ENCODE results near the gene P4HA2. TPM values are rescaled to one million over a fixed set of nuclear protein-coding genes. Genes with fewer than 3 reads are reported as not detected.

The P4HA2 gene
- total and polyA plus RNA-seq, 2 of the 8 experiments (the other 6 are each of a cell fraction or from before 2014, with no cell fraction given) = 7.4 to 9.3 TPM

GRCh38 chr5:132253452-132254320, 26.0 kb upstream of the P4HA2 start:
- Histone ChIP-seq H3K4ac (replicated peaks; ENCODE audit: insufficient read length, low read depth, low read length) (no peak overlapping the region), H2BK15ac (ENCODE audit: low read length) (no peak overlapping the region), H3K79me2 (ENCODE audit: control insufficient read depth in 1 of 2, insufficient read depth in 2 of 2, low read length in 2 of 2) (no peaks in the 10 kb centered on the region), H4K20me1 (replicated peaks in 1 of 2; ENCODE audit: control insufficient read depth in 1 of 2, insufficient read depth in 2 of 2, low read length in 2 of 2) (no peaks in the 10 kb centered on the region), H3K4me3 (ENCODE audit: extremely low read depth in 1 of 4, insufficient read depth in 2 of 4, low read depth in 3 of 4, low read length in 4 of 4) (no peak overlapping the region), H3K27me3 (replicated peaks in 1 of 4; ENCODE audit: control insufficient read depth in 3 of 4, extremely low read depth in 1 of 4, insufficient read depth in 3 of 4, low read length in 3 of 4) (peaks cover 0 to 10% (median 9%) of the 10 kb centered on the region in 4 experiments; a peak in 3 of 7 replicates), H4K91ac (replicated peaks; ENCODE audit: insufficient read length, low read length) (no peak overlapping the region), H3K4me2 (ENCODE audit: insufficient read depth in 1 of 2, low read depth in 2 of 2, low read length in 2 of 2) (no peak overlapping the region), H3K27ac (ENCODE audit: low read depth, low read length) (no peak overlapping the region), H2AFZ (ENCODE audit: low read length) (no peak overlapping the region), H4K8ac (ENCODE audit: extremely low read depth, insufficient read depth, low read length) (peak overlapping the region; percentile 76), H2AK5ac (ENCODE audit: low read depth, low read length) (no peak overlapping the region), H3K23ac (ENCODE audit: insufficient read length) (no peak overlapping the region), H3K9me3 (ENCODE audit: insufficient read depth in 2 of 2, low read depth in 1 of 2, low read length in 1 of 2) (no peaks in the 10 kb centered on the region), H2BK5ac (ENCODE audit: low read depth, low read length) (no peak overlapping the region), H3K36me3 (ENCODE audit: control insufficient read depth in 2 of 4, insufficient read depth in 4 of 4, low read length in 3 of 4) (no peaks in the 10 kb centered on the region), H3K56ac (replicated peaks; ENCODE audit: insufficient read length, low read depth, low read length) (no peak overlapping the region), H2BK20ac (ENCODE audit: low read length) (no peak overlapping the region), H4K5ac (ENCODE audit: insufficient read length, low read depth, low read length) (no peak overlapping the region), H3K4me1 (replicated peaks in 1 of 4; ENCODE audit: control insufficient read depth in 3 of 4, insufficient read depth in 4 of 4, low read length in 3 of 4) (peaks cover 5 to 12% (median 6%) of the 10 kb centered on the region in 4 experiments), H3K79me1 (ENCODE audit: low read depth, low read length) (no peaks in the 10 kb centered on the region), H3K9ac (replicated peaks in 1 of 4; ENCODE audit: extremely low read depth in 1 of 4, low read depth in 3 of 4, low read length in 3 of 4) (no peak overlapping the region), H3K14ac (ENCODE audit: insufficient read length) (no peak overlapping the region), H3K18ac (ENCODE audit: extremely low read depth, low read length) (no peak overlapping the region), H2BK120ac (replicated peaks; ENCODE audit: low read depth, low read length) (no peak overlapping the region), H2BK12ac (ENCODE audit: low read depth, low read length) (no peak overlapping the region), H3K23me2 (ENCODE audit: low read depth, low read length) (peaks cover 10% of the 10 kb centered on the region; the same call in 1 of the 2 replicates)
- DNase-seq (ENCODE audit: low read depth in 1 of 2, low spot score in 2 of 2) = no peak
- no peak for FAIRE-seq
- ChIA-PET POLR2A (ENCODE audit: partially characterized antibody) (no interaction called here), CTCF (ENCODE audit: partially characterized antibody) (interaction anchor here (1.0 to 9.3 kb wide), 6 partner anchors 9 to 25 kb away, joined by 3 to 96 read pairs (median 6); no protein-coding TSS in a partner anchor)
- no peak for TF ChIP-seq EZH2 (IDR thresholded peaks at IDR 0.05; ENCODE audit: low read depth, low read length, severe bottlenecking)
- WGBS, 2 experiments (ENCODE audit: extremely low coverage in 1 of 2, insufficient coverage in 1 of 2, insufficient read length in 1 of 2, insufficient replicate concordance in 2 of 2, low coverage in 1 of 2, low lambda C conversion rate in 2 of 2, missing lambda C conversion rate in 1 of 2) = 84% methylated on average over 8 of the region's 8 CpGs; no CpG with 5 or more reads in 1 of the 2 experiments

All from H1 (cell line).